NCI-H345 (cell line): ENCODE results near the gene ADGRV1.
"Not testable (repeated sequence)": the region's sequence is repeated elsewhere in the genome, so short reads cannot be mapped to it uniquely, and the experiment has no call there.

Experiments
- DNase-seq: peaks from one replicate; lab custom pipeline; 2025; lab: John Stamatoyannopoulos, UW

The ADGRV1 gene

GRCh38 chr5:90911169-90911568 is 352.6 kb downstream of the ADGRV1 start:
- DNase-seq, result peak; percentile 50

- no peak for DNase-seq
Measured at GRCh38 chr5:90912476-90912875, 353.9 kb downstream of the ADGRV1 start.

- DNase-seq, result no peak
Measured at GRCh38 chr5:90915393-90915792, 356.8 kb downstream of the ADGRV1 start.

- DNase-seq, result no peak
Measured at GRCh38 chr5:90916947-90917800, 358.6 kb downstream of the ADGRV1 start.

GRCh38 chr5:90917928-90918668 is 359.5 kb downstream of the ADGRV1 start:
- no peak for DNase-seq

GRCh38 chr5:90921418-90921973 is 362.9 kb downstream of the ADGRV1 start:
- no peak for DNase-seq

GRCh38 chr5:90924222-90924621 is 365.6 kb downstream of the ADGRV1 start:
- not testable (repeated sequence) for DNase-seq

- DNase-seq, result not testable (repeated sequence)
Measured at GRCh38 chr5:90929013-90929839, 370.6 kb downstream of the ADGRV1 start.

- no peak for DNase-seq
Measured at GRCh38 chr5:90930062-90930461, 371.5 kb downstream of the ADGRV1 start.

GRCh38 chr5:90930756-90931431 is 372.3 kb downstream of the ADGRV1 start:
- no peak for DNase-seq

GRCh38 chr5:90932052-90932699 is 373.6 kb downstream of the ADGRV1 start:
- DNase-seq, result peak; percentile 38

GRCh38 chr5:90933298-90933697 is 374.7 kb downstream of the ADGRV1 start:
- DNase-seq, result no peak

- DNase-seq, result no peak
Measured at GRCh38 chr5:90934091-90934719, 375.6 kb downstream of the ADGRV1 start.

GRCh38 chr5:90934738-90935137 is 376.1 kb downstream of the ADGRV1 start:
- DNase-seq, result no peak

GRCh38 chr5:90939211-90939610 is 380.6 kb downstream of the ADGRV1 start:
- DNase-seq, result no peak

- peak; percentile 49 for DNase-seq
Measured at GRCh38 chr5:90940227-90940995, 381.8 kb downstream of the ADGRV1 start.

GRCh38 chr5:90941002-90941720 is 382.6 kb downstream of the ADGRV1 start:
- DNase-seq, result peak; percentile 43

- no peak for DNase-seq
Measured at GRCh38 chr5:90944116-90944515, 385.5 kb downstream of the ADGRV1 start.

GRCh38 chr5:90947667-90948066 is 389.1 kb downstream of the ADGRV1 start:
- no peak for DNase-seq
